Activated CD4-positive, alpha-beta T cell treated with anti-CD3 and anti-CD28 coated beads, Interleukin-2, amount 10 ng/mL, durations not matched to agents 7 days and 5 days (primary cell): ENCODE data around the gene MTRF1. TPM values are rescaled to one million over a fixed set of nuclear protein-coding genes. Genes with fewer than 3 reads are reported as not detected.
A peak's percentile ranks its signal among the peaks of the same experiment; 100 is the strongest.

Source experiments
- CTCF ChIA-PET: fragments of 350-600 bp; sonication (Branson Sonifier 250); formaldehyde crosslinking; loops from one replicate; lab custom pipeline; 2021; ENCODE audit warnings: antibody characterized with exemption; lab: Charles Lee
- POLR2A ChIA-PET: fragments of 350-600 bp; sonication (Branson Sonifier 250); formaldehyde crosslinking; loops from one replicate; lab custom pipeline; 2021; ENCODE audit warnings: antibody characterized with exemption; lab: Charles Lee
- DNase-seq: peaks from one replicate; pipeline ENCODE4 v3.0.0-alpha.2; 2020
- H3K27ac Mint-ChIP-seq: one replicate; pipeline ENCODE4 v1.8.0; 2021; ENCODE audit warnings: mild to moderate bottlenecking, moderate library complexity, mixed read lengths
- H3K27me3 Mint-ChIP-seq: one replicate; pipeline ENCODE4 v1.8.0; 2021; ENCODE audit warnings: mixed read lengths
- H3K36me3 Mint-ChIP-seq: one replicate; pipeline ENCODE4 v1.8.0; 2021; ENCODE audit warnings: low read depth, mixed read lengths
- H3K4me1 Mint-ChIP-seq: one replicate; pipeline ENCODE4 v1.8.0; 2021; ENCODE audit warnings: mixed read lengths
- H3K4me3 Mint-ChIP-seq: one replicate; pipeline ENCODE4 v1.8.0; 2021; ENCODE audit warnings: mild to moderate bottlenecking, moderate library complexity, mixed read lengths
- H3K9me3 Mint-ChIP-seq: one replicate; pipeline ENCODE4 v1.8.0; 2021; ENCODE audit warnings: mixed read lengths
- total RNA-seq, 2 experiments: library from RNA; stranded (reverse); gene quantifications; one replicate each; pipeline ENCODE4 v1.2.3, GENCODE V29; 2021

MTRF1 gene
- total RNA-seq, 2 experiments from 2014 or later, result 22.0 to 23.0 TPM

GRCh38 chr13:41273831-41274441 is 10.6 kb upstream of the MTRF1 start:
- no peak for DNase-seq
- no peaks in the 10 kb centered on the region for H3K27me3 Mint-ChIP-seq
- peaks cover 12% of the 10 kb centered on the region for H3K9me3 Mint-ChIP-seq
- CTCF ChIA-PET, result interaction anchor here (0.6 to 2.3 kb wide), 3 partner anchors 9 to 30 kb away, joined by 4 to 13 read pairs (median 5); no protein-coding TSS in a partner anchor
- peaks cover 11% of the 10 kb centered on the region for H3K36me3 Mint-ChIP-seq
- H3K4me1 Mint-ChIP-seq, result peaks cover 16% of the 10 kb centered on the region
- H3K4me3 Mint-ChIP-seq, result no peak overlapping the region
- POLR2A ChIA-PET, result no interaction called here
- H3K27ac Mint-ChIP-seq, result no peak overlapping the region

DNA sequence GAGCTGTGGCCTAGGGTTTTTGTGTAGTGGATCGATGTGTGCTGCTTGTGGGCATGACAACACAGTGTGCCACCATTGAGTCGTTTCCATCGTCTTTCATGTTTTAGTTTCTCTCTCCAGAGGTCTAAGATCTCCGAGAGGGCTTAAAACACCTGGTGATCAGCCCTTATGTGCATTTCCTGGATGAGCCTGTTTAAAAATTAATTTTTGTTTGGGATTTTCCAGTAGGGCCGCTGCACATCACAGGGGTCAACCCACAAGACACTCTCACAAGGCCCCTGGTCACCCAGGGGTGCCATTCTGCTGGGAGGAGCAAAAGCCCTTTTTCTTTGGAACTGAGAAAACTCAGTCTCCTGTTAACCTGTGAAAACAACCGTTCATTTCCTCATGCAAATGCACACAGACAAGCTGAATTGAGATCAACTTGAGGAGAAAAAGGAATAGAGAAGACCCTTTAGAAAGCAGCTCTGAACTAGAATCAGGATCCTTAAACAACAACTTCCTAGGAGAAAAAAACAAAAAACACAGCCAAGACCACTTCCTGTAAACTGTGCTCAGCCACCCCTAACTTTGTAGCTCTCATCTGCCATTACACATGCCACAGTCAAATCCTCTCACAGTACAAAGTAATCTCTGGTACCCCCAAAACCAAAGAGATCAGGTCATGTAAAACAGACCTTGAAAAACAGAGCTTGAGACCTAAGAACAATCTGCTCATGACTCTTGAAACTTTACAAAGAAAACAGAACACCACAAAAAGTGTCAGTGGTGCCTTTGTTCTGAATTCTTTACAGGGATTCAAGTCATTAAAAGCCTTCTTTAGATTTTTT is 8.3 kb upstream of the MTRF1 start:
- DNase-seq, result no peak
- H3K36me3 Mint-ChIP-seq, result peaks cover 17% of the 10 kb centered on the region

DNA sequence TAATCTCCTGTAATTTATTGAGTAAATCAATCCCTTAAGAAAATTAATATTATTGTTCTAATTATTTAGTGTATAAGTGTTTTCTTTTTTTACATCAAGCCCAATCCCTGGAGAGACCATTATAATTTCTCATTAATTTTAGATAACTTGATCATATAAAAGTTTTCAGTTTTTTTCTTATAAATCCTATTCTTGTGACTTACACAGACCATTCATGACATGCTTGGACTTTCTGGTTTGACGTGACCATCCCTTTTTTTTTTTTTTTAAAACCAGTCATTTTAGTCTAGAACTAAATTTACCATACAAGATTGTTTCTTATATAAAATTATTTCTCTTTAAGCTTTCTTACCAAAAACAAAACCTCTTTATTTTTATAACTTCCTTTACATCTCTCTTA is 5.4 kb upstream of the MTRF1 start:
- POLR2A ChIA-PET, result no interaction called here
- Mint-ChIP-seq H3K9me3 (peaks cover 23% of the 10 kb centered on the region), H3K36me3 (peaks cover 17% of the 10 kb centered on the region), H3K4me3 (no peak overlapping the region), H3K27me3 (no peaks in the 10 kb centered on the region), H3K4me1 (peaks cover 14% of the 10 kb centered on the region), H3K27ac (no peak overlapping the region)
- CTCF ChIA-PET, result no interaction called here
- DNase-seq, result peak; percentile 50

More for the DNA sequence above, 8.3 kb upstream of the MTRF1 start:
- peaks cover 13% of the 10 kb centered on the region for H3K4me1 Mint-ChIP-seq
- peaks cover 21% of the 10 kb centered on the region for H3K9me3 Mint-ChIP-seq
- H3K27ac Mint-ChIP-seq, result peak overlapping the region; percentile 78
- H3K4me3 Mint-ChIP-seq, result no peak overlapping the region
- ChIA-PET POLR2A (no interaction called here), CTCF (interaction anchor here (0.7 to 2.3 kb wide), 3 partner anchors 7 to 80 kb away, joined by 3 to 13 read pairs (median 5); no protein-coding TSS in a partner anchor)
- no peaks in the 10 kb centered on the region for H3K27me3 Mint-ChIP-seq

GRCh38 chr13:41267106-41267505 is 3.7 kb upstream of the MTRF1 start:
- CTCF ChIA-PET, result no interaction called here
- Mint-ChIP-seq H3K36me3 (peaks cover 21% of the 10 kb centered on the region), H3K27me3 (no peaks in the 10 kb centered on the region), H3K9me3 (peaks cover 23% of the 10 kb centered on the region), H3K4me3 (no peak overlapping the region), H3K27ac (no peak overlapping the region), H3K4me1 (peaks cover 19% of the 10 kb centered on the region)
- no peak for DNase-seq
- POLR2A ChIA-PET, result no interaction called here

GRCh38 chr13:41259875-41260501 is 3.4 kb downstream of the MTRF1 start:
- peaks cover 28% of the 10 kb centered on the region for H3K4me1 Mint-ChIP-seq
- peaks cover 46% of the 10 kb centered on the region for H3K36me3 Mint-ChIP-seq
- H3K27me3 Mint-ChIP-seq, result no peaks in the 10 kb centered on the region
- ChIA-PET POLR2A (no interaction called here), CTCF (interaction anchor here (0.6 to 2.6 kb wide), 4 partner anchors 10 to 966 kb away, joined by 3 to 9 read pairs (median 4); no protein-coding TSS in a partner anchor)
- DNase-seq, result no peak
- no peaks in the 10 kb centered on the region for H3K9me3 Mint-ChIP-seq
- H3K27ac Mint-ChIP-seq, result no peak overlapping the region
- no peak overlapping the region for H3K4me3 Mint-ChIP-seq

- Mint-ChIP-seq H3K4me1 (peaks cover 21% of the 10 kb centered on the region), H3K4me3 (no peak overlapping the region), H3K9me3 (no peaks in the 10 kb centered on the region), H3K27ac (no peak overlapping the region), H3K36me3 (peaks cover 63% of the 10 kb centered on the region), H3K27me3 (no peaks in the 10 kb centered on the region)
- ChIA-PET POLR2A (no interaction called here), CTCF (interaction anchor here (0.9 kb wide), 1 partner anchor 11 kb away, joined by 3 read pairs; no protein-coding TSS in a partner anchor)
- DNase-seq, result no peak
Measured at GRCh38 chr13:41257535-41257934, 5.8 kb downstream of the MTRF1 start.

- POLR2A ChIA-PET, result no interaction called here
Measured at GRCh38 chr13:41254902-41255301, 8.5 kb downstream of the MTRF1 start.

DNA sequence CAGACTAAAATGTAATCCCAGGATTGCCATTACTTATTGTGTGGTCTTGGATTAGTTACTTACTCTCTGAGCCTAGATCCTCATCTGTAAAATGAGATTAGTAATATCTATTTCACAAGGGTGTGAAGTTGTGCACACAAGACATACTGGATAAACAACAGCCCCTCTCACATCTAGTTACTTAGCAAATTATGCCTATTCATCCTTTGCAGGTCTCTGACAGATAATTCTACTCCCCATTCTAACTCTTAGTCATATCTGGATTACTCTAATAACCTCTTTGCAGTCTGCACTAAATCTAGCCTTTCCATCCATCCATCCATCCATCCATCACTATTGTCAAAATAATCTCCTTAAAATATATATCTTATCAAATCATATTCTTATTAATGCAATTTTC is 12.4 kb downstream of the MTRF1 start:
- H3K27ac Mint-ChIP-seq, result no peak overlapping the region
- ChIA-PET CTCF (interaction anchor here (1.7 kb wide), 1 partner anchor 9 kb away, joined by 9 read pairs; no protein-coding TSS in a partner anchor), POLR2A (no interaction called here)
- no peaks in the 10 kb centered on the region for H3K27me3 Mint-ChIP-seq
- H3K36me3 Mint-ChIP-seq, result peaks cover 47% of the 10 kb centered on the region
- no peak overlapping the region for H3K4me3 Mint-ChIP-seq
- peaks cover 4% of the 10 kb centered on the region for H3K4me1 Mint-ChIP-seq
- H3K9me3 Mint-ChIP-seq, result no peaks in the 10 kb centered on the region
- no peak for DNase-seq

More at GRCh38 chr13:41254902-41255301, 8.5 kb downstream of the MTRF1 start:
- no peak for DNase-seq
- H3K4me1 Mint-ChIP-seq, result peaks cover 17% of the 10 kb centered on the region
- peaks cover 67% of the 10 kb centered on the region for H3K36me3 Mint-ChIP-seq
- H3K27ac Mint-ChIP-seq, result no peak overlapping the region
- H3K27me3 Mint-ChIP-seq, result no peaks in the 10 kb centered on the region
- no peak overlapping the region for H3K4me3 Mint-ChIP-seq
- CTCF ChIA-PET, result interaction anchor here (0.6 to 1.0 kb wide), 2 partner anchors 32 to 168 kb away, joined by 4 read pairs; no protein-coding TSS in a partner anchor
- no peaks in the 10 kb centered on the region for H3K9me3 Mint-ChIP-seq

GRCh38 chr13:41246969-41247680 is 16.3 kb downstream of the MTRF1 start:
- Mint-ChIP-seq H3K9me3 (no peaks in the 10 kb centered on the region), H3K27ac (no peak overlapping the region), H3K4me1 (peaks cover 4% of the 10 kb centered on the region), H3K4me3 (no peak overlapping the region), H3K27me3 (no peaks in the 10 kb centered on the region), H3K36me3 (peaks cover 22% of the 10 kb centered on the region)
- CTCF ChIA-PET, result interaction anchor here (1.0 to 1.4 kb wide), 4 partner anchors 10 to 17 kb away, joined by 3 to 4 read pairs (median 3); no protein-coding TSS in a partner anchor
- POLR2A ChIA-PET, result interaction anchor here (0.6 kb wide), 1 partner anchor 113 kb away, joined by 3 read pairs; no protein-coding TSS in a partner anchor
- no peak for DNase-seq

DNA sequence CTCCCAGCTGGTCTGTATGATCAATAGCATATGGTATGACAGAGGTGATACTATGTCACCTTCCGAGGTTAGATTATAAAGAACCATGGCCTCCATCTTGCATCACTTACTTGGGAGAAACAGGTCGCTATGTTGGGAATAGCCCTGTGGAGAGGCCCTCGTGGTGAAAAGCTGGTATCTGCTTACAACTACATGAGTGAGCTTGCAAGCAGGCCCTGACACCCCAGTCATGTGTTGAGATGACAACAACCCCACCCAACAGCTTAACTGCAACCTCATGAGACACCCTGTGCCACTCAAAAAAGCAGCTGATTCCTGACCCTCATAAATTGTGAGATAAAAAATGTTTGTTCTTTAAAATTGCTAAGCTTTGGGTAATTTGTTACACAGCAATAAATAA is 18.8 kb downstream of the MTRF1 start:
- POLR2A ChIA-PET, result no interaction called here

GRCh38 chr13:41241626-41242025 is 21.8 kb downstream of the MTRF1 start:
- POLR2A ChIA-PET, result no interaction called here
- no peak for DNase-seq
- no peak overlapping the region for H3K4me3 Mint-ChIP-seq
- H3K36me3 Mint-ChIP-seq, result peaks cover 15% of the 10 kb centered on the region
- H3K9me3 Mint-ChIP-seq, result no peaks in the 10 kb centered on the region
- H3K4me1 Mint-ChIP-seq, result no peaks in the 10 kb centered on the region
- H3K27me3 Mint-ChIP-seq, result no peaks in the 10 kb centered on the region
- no peak overlapping the region for H3K27ac Mint-ChIP-seq
- CTCF ChIA-PET, result no interaction called here

More for the DNA sequence above, 18.8 kb downstream of the MTRF1 start:
- DNase-seq, result no peak
- Mint-ChIP-seq H3K4me3 (no peak overlapping the region), H3K27me3 (no peaks in the 10 kb centered on the region), H3K9me3 (no peaks in the 10 kb centered on the region), H3K4me1 (no peaks in the 10 kb centered on the region), H3K36me3 (peaks cover 7% of the 10 kb centered on the region), H3K27ac (no peak overlapping the region)
- CTCF ChIA-PET, result interaction anchor here (0.7 kb wide), 1 partner anchor 18 kb away, joined by 3 read pairs; no protein-coding TSS in a partner anchor

- no peak overlapping the region for H3K4me3 Mint-ChIP-seq
- no peak overlapping the region for H3K27ac Mint-ChIP-seq
- POLR2A ChIA-PET, result no interaction called here
- H3K4me1 Mint-ChIP-seq, result no peaks in the 10 kb centered on the region
- H3K9me3 Mint-ChIP-seq, result no peaks in the 10 kb centered on the region
- CTCF ChIA-PET, result interaction anchor here (0.7 to 1.4 kb wide), 3 partner anchors 10 to 19 kb away, joined by 3 to 4 read pairs (median 3); no protein-coding TSS in a partner anchor
- no peaks in the 10 kb centered on the region for H3K27me3 Mint-ChIP-seq
- H3K36me3 Mint-ChIP-seq, result peaks cover 28% of the 10 kb centered on the region
- no peak for DNase-seq
Measured at GRCh38 chr13:41236369-41236768, 27.0 kb downstream of the MTRF1 start.
